ENCODE results near the gene GPS1.

Gene GPS1

DNA sequence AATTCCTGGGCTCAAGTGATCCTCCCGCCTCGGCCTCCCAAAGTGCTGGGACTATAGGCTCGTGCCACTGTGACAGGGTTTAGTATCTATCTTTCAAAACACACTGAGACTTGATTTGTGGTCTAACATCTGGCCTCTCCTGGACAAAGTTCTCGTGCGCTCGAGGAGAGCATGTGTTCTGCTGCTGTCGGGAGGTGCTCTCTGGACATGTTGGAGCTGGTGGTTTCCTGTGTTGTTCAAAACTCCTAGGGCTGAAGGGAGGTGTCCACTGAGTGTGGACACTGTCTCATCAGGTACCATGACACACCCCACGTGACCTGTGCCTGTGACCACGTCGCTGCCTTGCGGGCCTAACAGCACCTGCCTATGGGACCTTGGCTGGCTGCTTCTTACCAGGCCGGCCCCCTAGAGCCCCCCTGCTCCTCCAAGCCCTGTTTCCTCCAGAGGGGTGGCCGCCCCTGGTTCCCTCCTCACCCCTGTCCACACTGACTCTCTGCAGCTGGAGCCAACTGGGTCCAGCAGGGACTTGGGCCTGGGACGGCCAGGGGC lies 5.7 kb upstream of the GPS1 start:
- no peak for DNase-seq (ENCODE audit: low read depth in 2 of 2)

DNA sequence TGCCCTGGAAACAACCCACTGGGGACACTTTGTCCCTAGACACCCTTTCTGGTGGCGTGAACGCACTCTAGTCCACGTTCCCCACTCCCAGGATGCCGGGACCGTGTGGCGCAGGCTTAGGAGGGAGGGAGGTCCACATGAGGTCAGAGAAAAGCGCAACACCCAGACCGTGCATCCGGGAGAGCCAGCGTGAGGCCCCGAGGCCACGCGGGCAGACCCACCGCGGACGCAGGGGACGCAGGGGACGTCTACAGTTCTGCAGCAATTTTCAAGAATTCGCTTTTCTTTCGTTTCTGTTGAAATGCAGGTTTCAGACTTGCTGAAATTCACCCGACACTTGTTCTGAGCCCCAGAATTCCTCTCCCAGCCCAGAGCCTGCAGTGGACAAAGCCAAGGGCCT lies 4.8 kb upstream of the GPS1 start:
- DNase-seq (ENCODE audit: low read depth in 2 of 2), result no peak

DNA sequence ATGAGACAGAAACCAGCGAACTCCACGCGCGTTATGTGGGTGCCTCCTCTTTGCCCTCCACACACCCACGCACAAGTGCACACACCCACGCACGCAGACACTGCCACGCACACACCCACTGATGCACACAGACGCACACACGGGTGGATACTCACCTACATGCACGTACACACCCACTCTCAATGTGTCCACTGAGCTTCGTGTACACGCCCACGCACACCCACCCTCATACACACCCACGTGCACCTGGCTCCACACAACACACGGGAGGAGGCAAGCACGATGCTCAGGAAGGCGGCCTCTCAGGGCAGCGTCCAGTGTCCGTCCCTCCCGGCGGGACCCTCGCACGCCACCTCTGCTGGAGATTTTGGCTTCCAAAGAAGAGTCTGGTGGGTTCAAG lies 4.3 kb upstream of the GPS1 start:
- no peak for DNase-seq (ENCODE audit: low read depth in 2 of 2)

DNA sequence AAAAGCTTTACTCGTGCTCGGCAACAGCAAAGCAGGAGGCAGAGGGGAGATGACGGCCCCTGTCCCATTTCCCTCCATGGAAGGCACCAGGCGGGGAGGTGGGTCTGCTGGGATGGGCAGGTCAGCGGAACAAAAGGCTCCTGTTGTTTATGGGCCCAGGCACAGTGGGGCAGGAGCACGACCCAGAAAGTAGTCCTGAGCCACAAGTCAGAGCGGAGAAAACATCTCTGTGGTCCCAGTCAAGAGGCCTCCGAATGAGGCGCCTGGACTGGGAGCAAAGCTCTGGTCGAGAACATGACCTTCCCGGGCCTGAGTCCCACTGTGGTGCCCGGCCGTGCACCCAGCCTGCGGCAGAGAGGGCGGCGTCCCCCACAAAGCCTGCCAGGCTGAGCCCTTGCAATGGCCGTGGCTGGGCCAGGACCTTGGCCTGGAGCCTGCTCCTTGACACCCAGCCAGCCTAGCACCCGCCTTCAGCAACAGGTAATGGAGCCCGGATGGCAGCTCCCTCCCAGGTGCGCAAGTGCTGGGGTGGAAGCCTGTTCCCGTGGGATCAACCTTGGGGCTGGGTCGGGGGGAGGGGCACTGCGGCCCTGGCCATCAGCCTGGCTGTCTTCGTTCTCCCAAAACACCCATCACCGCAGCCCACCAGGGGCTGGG lies 3.7 kb upstream of the GPS1 start:
- DNase-seq (ENCODE audit: low read depth in 2 of 2), result no peak

DNA sequence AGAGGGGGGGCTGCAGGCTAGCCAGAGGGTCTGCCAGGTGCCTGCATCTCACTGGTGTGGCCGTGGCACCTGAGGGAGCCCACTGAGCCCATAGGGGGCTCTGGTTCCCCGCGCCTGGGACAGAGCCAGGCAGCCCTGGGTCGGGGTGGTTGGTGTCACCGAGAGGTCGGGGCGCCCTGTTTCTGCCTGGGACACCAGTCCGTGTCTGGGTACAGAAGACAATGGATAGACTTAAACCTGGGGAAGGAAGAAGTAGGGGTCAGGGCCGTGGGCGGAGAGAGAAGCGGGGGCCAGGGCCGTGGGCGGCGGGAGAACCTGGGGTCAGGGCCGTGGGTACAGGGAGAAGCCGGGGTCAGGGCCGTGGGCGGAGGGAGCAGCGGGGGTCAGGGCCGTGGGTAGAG lies 3.1 kb upstream of the GPS1 start:
- DNase-seq (ENCODE audit: low read depth in 2 of 2), result no peak

DNA sequence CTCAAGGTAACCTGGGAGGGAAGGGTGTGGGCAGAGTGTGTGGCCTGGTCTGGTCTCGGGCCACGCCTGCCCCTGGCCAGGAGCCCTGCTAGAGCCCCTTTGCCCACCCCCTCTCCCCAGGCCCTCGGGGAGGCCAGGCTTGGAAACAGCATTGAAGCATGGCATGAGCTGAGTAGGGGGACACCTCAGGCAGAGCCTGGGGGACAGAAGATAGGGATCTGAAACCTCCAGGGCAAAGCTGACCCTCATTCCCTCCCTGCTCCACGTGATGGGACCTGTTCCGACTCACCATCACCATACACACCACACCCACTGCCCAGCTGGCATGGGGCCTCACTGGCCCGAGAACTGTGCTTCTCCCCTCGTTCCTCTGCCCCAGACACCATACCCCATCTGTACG lies 2.6 kb upstream of the GPS1 start:
- DNase-seq (ENCODE audit: low read depth in 2 of 2), result no peak

DNA sequence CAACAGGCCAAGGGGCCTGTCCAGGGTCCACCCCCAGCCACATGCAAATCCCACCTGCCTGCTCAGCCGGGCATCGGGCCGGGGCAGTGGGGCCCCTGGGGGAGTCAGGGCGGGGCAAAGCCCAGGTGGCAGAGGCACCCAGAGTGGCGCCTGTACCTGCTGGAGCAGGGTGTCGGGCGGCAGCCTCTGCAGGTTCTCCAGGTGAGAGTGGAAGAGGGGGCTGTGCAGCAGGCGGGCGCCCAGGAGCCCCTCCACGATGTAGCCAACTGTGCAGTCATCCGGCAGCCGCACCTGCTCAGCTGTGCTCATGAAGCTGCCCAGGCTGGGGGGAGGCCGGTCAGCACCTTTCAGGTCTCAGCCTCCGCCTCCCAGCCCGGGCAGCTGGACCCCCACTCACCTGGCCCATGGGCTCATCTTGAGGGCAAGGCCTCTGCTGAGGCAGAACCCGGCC lies 2.2 kb upstream of the GPS1 start:
- no peak for DNase-seq (ENCODE audit: low read depth in 2 of 2)

DNA sequence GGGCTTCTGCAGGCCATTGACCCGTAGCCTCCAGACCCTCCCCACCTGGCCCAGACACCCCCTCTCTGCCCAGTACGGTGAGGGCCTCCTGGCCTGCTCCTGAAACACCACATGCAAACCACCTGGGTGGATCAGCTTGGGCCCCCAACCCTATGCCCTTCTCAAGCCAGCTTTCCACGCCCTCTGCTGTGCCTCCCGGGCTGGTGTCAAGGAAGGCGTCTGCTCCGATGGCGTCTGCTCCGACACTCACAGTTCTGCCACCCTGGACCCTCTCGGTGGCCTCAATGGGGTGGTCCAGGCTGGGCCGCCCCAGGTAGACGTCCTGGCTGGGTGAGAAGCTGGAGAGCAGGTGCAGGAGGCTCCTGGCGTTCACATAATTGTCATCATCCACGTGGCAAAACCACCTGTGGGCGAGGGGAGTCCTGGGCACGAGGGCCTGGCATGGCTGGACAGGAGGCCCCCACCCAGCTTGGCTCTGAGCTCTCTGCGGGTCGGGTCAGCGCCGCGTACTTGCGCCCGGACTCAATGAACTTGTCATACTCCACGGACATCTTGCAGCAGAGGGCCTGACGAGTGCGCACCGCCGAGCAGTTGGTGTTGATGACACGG lies 1.4 kb upstream of the GPS1 start:
- DNase-seq (ENCODE audit: low read depth in 2 of 2), result no peak

DNA sequence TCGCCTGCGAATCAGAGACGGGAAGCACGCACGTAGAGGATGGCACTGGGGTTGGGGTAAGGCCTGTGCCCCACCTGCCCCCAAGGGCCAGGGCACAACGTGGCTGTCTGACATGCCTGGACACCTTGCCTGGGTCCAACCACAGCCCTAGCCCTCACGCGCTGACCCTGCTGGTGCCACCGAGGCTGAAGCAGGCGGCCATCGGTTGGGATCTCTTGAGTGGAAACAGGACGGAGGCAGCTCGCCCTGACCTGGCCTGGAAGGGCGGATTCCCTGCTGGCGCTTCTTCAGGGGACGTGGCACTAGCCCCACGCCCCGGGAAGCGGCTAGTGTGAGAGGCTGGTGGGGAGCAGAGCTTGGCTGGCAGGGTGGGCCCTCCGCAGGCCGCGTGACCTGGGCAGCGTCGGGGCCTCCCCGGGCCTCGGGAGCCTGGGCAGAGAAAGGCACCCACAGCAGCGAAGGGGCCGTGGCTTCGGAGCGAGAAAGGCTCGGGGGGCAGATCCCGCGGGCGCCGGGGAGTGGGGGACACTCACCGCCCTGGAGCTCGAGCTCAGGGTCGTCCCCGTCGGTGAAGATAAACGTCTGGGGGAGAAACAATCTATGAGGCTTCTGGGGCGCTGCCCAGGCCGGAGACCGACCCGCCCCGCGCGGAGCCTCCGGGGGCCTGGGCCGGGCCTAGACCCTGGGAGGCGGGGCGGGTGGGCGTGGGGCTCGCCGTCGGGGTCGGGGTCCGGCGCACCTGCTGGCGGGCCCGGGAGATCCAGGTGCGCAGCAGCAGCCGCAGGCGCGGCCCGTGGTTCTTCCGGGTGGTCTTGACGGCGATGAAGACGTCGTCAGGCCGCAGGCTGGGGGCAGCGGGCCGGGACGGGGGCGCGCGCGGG lies 697 bp upstream of the GPS1 start:
- no peak for DNase-seq (ENCODE audit: low read depth in 2 of 2)

DNA sequence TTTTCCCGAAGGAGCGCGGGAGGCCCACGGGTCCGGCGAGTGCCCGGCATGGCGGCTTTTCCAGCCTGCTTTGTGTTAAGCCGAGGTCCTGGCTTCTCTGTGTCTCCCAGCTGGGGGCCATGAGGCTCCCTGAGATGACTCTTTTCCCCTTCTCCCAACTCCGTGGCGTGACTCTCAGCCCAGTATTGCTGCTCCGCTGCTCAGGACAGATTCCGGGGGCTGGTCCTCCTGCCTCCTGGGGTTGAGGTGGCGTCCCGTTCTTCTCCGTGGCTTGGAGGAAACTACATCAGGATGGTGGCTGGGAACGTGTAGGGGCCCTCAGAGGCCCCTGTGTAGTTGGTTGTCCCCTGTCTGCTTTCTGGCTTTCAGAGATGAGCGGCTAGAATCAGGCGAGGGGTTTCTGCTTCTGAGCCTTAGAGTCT lies 951 bp downstream of the GPS1 start:
- no peak for DNase-seq (ENCODE audit: low read depth in 2 of 2)

DNA sequence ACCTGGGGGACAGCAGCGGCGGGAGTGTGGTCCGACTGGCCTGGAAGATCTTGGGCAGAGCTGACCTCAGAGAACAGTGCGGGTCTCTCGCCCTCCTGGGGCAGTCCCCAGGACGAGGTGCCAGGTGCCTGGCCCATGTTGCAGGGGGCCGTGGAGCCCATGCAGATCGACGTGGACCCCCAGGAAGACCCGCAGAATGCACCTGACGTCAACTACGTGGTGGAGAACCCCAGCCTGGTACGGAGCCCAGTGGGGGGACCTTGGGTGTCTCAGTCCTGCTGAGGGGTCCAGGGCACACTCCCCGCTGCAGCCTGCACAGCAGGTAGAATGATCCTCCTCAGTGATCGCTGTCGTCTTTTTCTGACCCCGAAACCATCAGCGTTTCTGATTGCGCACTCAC lies 1.4 kb downstream of the GPS1 start:
- no peak for DNase-seq (ENCODE audit: low read depth in 2 of 2)

DNA sequence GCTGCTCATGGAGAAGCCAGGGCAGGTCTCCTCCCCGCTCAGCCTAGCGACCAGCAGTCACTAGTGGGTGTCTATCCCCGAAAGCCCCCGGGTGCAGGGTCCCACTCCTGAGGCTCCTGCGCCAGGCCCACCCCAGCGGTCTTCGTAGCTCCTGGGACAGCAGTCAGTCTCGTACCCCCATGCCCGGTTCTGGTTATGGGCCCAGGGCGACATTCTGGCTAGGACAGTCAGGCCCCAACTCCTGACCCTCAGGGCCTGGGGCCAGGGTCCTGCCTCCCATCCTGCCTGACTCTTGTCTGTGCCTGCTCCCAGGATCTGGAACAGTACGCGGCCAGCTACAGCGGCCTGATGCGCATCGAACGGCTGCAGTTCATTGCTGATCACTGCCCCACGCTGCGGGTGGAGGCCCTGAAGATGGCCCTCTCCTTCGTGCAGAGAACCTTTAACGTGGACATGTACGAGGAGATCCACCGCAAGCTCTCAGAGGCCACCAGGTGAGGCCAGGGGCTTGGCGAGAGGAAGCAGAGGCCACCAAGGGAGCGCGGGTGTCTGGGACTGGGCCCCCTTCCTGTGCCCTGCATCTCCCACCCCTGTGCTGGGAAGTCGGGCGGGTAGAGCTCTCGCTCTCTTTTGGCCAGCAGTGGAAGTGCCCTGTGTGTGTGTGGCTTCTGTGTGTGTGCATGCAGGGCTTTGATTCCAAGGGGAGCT lies 2.0 kb downstream of the GPS1 start:
- DNase-seq (ENCODE audit: low read depth in 2 of 2), result no peak

DNA sequence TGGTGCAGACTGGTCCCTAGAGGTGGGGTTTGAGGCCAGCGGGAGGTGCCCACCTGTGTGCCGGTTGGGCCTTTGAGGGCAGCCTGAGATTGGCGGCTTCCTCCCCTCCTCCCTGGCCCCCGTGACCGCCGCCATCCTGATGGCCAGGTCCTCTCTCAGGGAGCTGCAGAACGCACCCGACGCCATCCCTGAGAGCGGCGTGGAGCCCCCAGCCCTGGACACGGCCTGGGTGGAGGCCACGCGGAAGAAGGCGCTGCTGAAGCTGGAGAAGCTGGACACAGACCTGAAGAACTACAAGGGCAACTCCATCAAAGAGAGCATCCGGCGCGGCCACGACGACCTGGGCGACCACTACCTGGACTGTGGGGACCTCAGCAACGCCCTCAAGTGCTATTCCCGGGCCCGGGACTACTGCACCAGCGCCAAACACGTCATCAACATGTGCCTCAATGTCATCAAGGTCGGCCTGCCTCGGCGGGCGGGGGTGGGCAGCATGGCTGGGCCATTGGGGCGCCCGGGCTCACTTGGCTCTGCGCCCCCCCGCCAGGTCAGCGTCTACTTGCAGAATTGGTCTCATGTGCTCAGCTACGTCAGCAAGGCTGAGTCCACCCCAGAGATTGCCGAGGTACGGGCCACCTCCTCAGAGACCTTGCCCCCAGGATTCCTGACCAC lies 2.8 kb downstream of the GPS1 start:
- DNase-seq (ENCODE audit: low read depth in 2 of 2), result no peak

DNA sequence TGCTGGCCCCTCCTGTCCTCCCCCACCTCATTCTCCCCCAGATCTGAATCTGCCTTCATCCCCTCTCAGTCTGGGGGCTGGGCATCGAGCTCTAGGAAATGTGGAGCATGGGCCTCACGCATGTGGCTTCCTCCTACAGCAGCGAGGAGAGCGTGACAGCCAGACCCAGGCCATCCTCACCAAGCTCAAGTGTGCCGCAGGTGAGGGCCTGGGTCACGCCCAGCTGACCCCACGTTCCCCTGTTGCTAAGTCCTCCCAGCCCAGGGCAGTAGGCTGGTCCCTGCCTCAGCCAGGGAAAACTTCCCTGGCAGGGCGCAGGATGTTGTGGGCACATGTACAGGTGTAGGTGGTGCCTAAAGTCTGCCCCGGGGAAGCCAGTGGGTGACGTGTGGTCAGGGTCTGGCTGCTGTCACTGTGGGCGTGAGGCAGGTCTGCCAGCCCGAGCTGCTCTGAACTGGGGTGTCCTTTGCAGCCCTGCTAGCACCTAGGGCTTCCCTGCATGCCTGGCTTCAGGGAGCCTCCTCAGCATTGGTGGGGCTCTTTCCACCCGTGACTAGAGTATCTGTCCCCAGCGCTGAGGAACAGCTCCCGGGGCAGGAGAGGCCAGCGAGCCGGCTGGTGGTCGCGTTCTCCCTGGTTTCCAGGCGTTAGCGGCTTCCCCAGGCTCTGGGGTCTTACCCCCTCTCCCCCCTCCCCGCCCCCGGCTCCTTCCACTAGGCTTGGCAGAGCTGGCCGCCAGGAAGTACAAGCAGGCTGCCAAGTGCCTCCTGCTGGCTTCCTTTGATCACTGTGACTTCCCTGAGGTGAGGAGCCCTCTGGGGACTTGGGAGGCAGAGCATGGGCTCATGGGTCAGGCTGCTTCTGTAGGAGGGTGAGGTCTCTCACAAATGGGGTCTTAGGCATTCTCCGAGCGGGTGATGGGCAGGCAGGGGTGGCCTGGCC lies 3.6 kb downstream of the GPS1 start:
- no peak for DNase-seq (ENCODE audit: low read depth in 2 of 2)

DNA sequence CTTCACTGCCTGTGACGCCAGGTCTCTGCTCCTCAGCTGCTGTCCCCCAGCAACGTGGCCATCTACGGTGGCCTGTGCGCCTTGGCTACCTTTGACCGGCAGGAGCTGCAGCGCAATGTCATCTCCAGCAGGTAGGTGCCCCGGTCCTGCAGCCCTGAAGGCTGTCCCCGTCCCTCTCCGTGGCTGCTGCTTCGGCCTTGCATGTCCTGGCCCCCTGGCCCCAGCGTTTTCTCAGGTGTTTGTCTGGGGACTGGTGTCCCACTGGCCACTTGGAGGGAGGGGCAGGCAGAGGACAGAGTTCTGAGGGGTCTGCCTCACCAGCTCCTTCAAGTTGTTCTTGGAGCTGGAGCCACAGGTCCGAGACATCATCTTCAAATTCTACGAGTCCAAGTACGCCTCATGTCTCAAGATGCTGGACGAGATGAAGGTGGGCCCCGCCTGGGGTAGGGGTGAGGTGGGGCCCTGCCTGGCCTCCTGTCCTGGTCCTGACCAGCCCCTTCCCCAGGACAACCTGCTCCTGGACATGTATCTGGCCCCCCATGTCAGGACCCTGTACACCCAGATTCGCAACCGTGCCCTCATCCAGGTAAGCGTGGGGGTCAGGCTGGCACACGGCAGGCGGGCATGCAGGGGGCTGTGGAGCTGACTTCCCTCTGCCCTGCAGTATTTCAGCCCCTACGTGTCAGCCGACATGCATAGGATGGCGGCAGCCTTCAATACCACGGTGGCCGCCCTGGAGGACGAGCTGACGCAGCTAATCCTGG lies 4.4 kb downstream of the GPS1 start:
- DNase-seq (ENCODE audit: low read depth in 2 of 2), result no peak

DNA sequence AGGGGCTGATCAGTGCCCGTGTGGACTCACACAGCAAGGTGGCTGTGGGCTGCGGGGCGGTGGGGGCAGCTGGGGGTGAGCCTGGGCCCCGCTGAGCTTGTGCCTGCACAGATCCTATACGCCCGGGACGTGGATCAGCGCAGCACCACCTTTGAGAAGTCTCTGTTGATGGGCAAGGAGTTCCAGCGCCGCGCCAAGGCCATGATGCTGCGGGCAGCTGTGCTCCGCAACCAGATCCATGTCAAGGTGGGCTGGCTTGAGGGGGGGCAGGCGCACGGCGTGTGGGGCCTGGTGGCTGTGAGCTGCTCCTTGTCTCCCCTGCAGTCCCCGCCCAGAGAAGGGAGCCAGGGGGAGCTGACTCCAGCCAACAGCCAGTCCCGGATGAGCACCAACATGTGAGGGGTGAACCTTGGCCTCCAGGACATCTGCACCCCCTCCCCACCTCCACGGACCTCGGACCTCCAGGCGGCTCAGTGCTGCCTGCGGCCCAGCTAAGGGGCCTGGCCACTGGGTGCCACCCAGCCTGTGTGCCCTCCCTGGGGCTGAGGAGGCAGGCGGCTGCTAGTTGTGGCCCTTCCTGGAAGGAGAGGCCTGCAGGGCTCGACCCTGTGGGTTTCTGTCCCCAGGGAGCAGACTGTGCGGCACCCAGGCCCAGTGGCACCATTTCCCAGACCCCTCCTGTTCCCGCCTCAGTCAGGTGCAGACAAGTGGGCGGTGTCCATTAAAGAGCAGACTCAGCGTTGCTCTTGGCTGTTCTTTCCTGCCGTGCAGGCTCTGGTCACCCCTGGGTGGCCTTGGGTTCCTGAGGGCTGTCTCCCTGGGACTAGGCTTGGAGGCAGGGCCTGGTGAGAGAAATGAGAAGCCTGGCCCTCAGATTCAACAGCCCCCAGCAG lies 5.3 kb downstream of the GPS1 start:
- no peak for DNase-seq (ENCODE audit: low read depth in 2 of 2)

DNA sequence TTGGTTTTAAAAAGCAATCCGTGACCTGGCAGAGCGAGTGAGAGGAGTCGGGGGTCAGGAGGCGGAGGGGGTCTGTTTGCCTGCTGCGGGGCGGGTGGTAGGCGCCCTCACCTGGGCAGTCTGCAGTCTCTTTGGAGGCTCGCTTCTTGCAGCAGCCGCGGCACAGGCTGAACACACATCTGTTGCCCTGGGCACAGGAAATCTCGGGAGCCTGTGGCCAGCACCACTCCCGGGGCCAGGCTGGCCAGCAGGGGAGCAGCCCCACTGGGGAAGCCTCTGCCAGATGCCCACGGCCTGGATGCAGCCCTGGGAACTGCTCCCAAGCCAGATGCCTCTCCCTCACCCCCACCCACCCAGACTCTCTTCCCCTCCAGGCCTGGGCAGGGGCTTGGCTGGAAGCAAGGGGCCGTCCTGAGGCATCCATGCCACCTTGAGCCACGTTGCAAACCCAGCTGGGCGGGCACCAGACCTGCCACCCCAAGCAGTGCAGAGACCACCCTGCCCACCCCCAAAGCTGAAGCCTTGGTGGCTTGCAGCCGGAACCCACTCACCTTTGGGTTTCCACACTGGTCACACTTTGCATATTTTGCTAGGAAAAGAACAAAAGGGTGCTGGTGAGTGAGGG lies 6.6 kb downstream of the GPS1 start:
- DNase-seq (ENCODE audit: low read depth in 2 of 2), result no peak

DNA sequence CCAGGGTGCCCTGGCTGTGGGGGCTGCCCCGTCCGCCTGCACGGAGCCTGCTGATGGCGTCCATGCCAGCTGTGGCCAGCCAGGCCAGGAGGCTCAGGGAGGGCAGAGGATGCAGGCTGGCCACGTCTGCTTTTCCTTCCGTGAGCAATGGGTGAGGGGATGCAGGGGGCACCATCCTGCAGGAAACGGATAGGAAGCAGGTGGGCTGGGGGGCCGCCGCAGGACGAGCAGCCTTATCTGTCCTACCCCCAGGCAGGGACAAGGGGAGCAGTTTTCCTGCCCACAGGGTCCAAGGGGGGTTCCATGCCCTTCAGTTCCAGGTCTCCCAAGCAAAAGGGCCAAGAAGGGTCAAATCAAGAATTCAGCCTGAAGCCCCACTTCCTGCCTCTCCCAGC lies 7.2 kb downstream of the GPS1 start:
- no peak for DNase-seq (ENCODE audit: low read depth in 2 of 2)
